Measurements from ENCODE around the gene DGKQ.
A peak's percentile ranks its signal among the peaks of the same experiment; 100 is the strongest.

DNA sequence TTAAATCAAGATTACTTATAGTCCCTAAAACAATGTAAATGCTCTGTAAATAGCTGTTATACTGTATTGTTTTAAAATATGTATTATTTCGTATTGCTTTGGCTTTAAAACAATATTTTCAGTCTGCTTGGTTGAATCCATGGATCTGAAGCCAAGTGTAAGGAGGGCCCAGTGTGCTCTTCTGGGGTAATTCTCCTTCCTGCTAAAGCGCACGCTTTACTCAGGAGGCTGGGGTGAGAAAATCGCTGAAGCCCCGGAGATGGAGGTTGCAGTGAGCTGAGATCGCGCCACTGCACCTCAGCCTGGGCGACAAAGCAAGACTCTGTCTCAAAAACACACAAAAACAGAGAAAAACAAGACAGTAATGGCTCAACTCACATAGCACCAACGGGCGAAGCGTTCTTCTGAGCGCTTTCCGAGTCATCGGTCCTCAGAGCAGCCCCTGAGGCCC lies 13.1 kb upstream of the DGKQ start:
- TF ChIP-seq, protein P1, sequence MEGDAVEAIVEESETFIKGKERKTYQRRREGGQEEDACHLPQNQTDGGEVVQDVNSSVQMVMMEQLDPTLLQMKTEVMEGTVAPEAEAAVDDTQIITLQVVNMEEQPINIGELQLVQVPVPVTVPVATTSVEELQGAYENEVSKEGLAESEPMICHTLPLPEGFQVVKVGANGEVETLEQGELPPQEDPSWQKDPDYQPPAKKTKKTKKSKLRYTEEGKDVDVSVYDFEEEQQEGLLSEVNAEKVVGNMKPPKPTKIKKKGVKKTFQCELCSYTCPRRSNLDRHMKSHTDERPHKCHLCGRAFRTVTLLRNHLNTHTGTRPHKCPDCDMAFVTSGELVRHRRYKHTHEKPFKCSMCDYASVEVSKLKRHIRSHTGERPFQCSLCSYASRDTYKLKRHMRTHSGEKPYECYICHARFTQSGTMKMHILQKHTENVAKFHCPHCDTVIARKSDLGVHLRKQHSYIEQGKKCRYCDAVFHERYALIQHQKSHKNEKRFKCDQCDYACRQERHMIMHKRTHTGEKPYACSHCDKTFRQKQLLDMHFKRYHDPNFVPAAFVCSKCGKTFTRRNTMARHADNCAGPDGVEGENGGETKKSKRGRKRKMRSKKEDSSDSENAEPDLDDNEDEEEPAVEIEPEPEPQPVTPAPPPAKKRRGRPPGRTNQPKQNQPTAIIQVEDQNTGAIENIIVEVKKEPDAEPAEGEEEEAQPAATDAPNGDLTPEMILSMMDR (IDR thresholded peaks at IDR 0.05 in 8 of 11, conservative IDR thresholded peaks at IDR 0.05 in 3 of 11): no peak
- TF ChIP-seq POLR2AphosphoS5 (IDR thresholded peaks at IDR 0.05): peak in 1 of 3 donors; percentile 81
- no peak for TF ChIP-seq POLR2A (IDR thresholded peaks at IDR 0.05)

Data from spleen (tissue), 7 donors.